Measurements from ENCODE around the gene ABCD1.

- TF ChIP-seq CTCF (IDR thresholded peaks at IDR 0.05) (no peak), POLR2A (IDR thresholded peaks at IDR 0.05) (no peak), POLR2AphosphoS5 (IDR thresholded peaks at IDR 0.05) (no peak)
Observed at GRCh38 chrX:153773218-153773611, 48.6 kb downstream of the ABCD1 start.
